Measurements from ENCODE around the gene TMEM183A.

TMEM183A gene

DNA sequence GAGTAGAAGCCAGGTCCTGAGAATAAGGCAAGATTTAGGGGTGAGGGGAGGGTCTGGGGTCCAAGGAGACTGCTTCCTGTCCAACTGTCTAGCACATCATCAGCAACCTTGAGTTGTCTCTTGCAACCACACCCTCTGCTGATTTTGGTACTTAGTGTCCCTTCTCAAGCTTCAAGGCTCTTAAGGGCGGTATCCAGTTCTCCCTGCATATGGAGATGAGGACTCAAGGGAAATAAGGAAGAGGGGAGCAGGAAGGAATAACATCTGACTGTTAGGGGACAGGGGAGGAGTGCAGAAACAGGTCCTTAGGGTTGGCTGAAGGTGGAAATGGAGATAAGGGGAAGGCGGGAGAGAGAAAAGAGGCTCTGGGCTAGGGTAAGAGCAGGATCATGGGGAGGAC lies 66.3 kb downstream of the TMEM183A start:
- no peak for DNase-seq

All from T-helper 9 cell (primary cell).